RWPE1 (cell line): Measurements from ENCODE around the gene ATP9A.
"Not testable (repeated sequence)": the region's sequence is repeated elsewhere in the genome, so short reads cannot be mapped to it uniquely, and the experiment has no call there.

Source experiments
- CTCF ChIA-PET: fragments of 350-600 bp; sonication (Branson Sonifier 250); formaldehyde crosslinking; extraction: SDS; loops from one replicate; lab custom pipeline; 2021; lab: Yijun Ruan, JAX
- POLR2A ChIA-PET: fragments of 400-600 bp; formaldehyde crosslinking; extraction: SDS; loops from one replicate; lab custom pipeline; 2020; ENCODE audit warnings: antibody characterized with exemption; ENCODE audit not compliant: low non-redundant PET; lab: Yijun Ruan, JAX
- DNase-seq: peaks from one replicate; pipeline ENCODE4 v3.0.0; 2012; ENCODE audit warnings: low spot score
- H3K27ac ChIP-seq: fragments of 450-650 bp; 2 replicates; pipeline ENCODE4 v1.5.1; 2017
- CTCF ChIP-seq: fragments of 450-650 bp; conservative IDR thresholded peaks from 2 replicates; pipeline ENCODE4 v1.5.1; 2017; ENCODE audit warnings: low read depth, mild to moderate bottlenecking

Gene ATP9A

GRCh38 chr20:51732096-51732791 lies 35.9 kb downstream of the ATP9A start:
- ChIA-PET CTCF (interaction anchor here (0.6 to 0.8 kb wide), 2 partner anchors 10 to 26 kb away, joined by 3 read pairs; no protein-coding TSS in a partner anchor), POLR2A (no interaction called here)
- DNase-seq: no peak
- no peak for TF ChIP-seq CTCF
- H3K27ac ChIP-seq: no peak overlapping the region

GRCh38 chr20:51731731-51732095 lies 36.5 kb downstream of the ATP9A start:
- H3K27ac ChIP-seq: no peak overlapping the region
- no peak for DNase-seq
- POLR2A ChIA-PET: no interaction called here
- CTCF ChIA-PET: interaction anchor here (0.6 to 1.3 kb wide), 5 partner anchors 10 to 108 kb away, joined by 3 read pairs; no protein-coding TSS in a partner anchor
- TF ChIP-seq CTCF: no peak

- ChIA-PET POLR2A (no interaction called here), CTCF (interaction anchor here (0.7 kb wide), 1 partner anchor 70 kb away, joined by 3 read pairs; no protein-coding TSS in a partner anchor)
- TF ChIP-seq CTCF: no peak
- H3K27ac ChIP-seq: no peak overlapping the region
- no peak for DNase-seq
Measured at GRCh38 chr20:51729771-51730170, 38.4 kb downstream of the ATP9A start.

GRCh38 chr20:51728737-51729136 lies 39.5 kb downstream of the ATP9A start:
- no peak overlapping the region for H3K27ac ChIP-seq
- ChIA-PET CTCF (interaction anchor here (0.6 to 0.9 kb wide), 2 partner anchors 28 to 265 kb away, joined by 3 read pairs; no protein-coding TSS in a partner anchor), POLR2A (no interaction called here)
- no peak for TF ChIP-seq CTCF
- no peak for DNase-seq

GRCh38 chr20:51727872-51728271 lies 40.3 kb downstream of the ATP9A start:
- CTCF ChIA-PET: interaction anchor here (0.6 to 0.9 kb wide), 2 partner anchors 27 to 266 kb away, joined by 3 read pairs; no protein-coding TSS in a partner anchor
- POLR2A ChIA-PET: no interaction called here
- no peak overlapping the region for H3K27ac ChIP-seq
- DNase-seq: no peak
- no peak for TF ChIP-seq CTCF

- DNase-seq: peak; percentile 36
- CTCF ChIA-PET: interaction anchor here (0.6 kb wide), 1 partner anchor 306 kb away, joined by 5 read pairs; no protein-coding TSS in a partner anchor
- H3K27ac ChIP-seq: no peak overlapping the region
- no peak for TF ChIP-seq CTCF
- POLR2A ChIA-PET: no interaction called here
Measured at GRCh38 chr20:51725584-51726176, 42.5 kb downstream of the ATP9A start.

GRCh38 chr20:51723026-51723425 lies 45.2 kb downstream of the ATP9A start:
- CTCF ChIA-PET: interaction anchor here (0.6 to 0.7 kb wide), 4 partner anchors 13 to 77 kb away, joined by 3 to 4 read pairs (median 3); no protein-coding TSS in a partner anchor
- DNase-seq, POLR2A ChIA-PET, H3K27ac ChIP-seq: not testable (repeated sequence)

GRCh38 chr20:51722246-51722645 lies 45.9 kb downstream of the ATP9A start:
- DNase-seq, H3K27ac ChIP-seq: not testable (repeated sequence)
- ChIA-PET POLR2A (interaction anchor here (0.7 kb wide), 1 partner anchor 172 kb away, joined by 3 read pairs; no protein-coding TSS in a partner anchor), CTCF (interaction anchor here (0.7 kb wide), 2 partner anchors 15 to 56 kb away, joined by 3 to 6 read pairs; no protein-coding TSS in a partner anchor)
